Cerebellar nuclear complex (tissue), 1 donor: ENCODE measurements around the gene CXorf66.
"Not testable (repeated sequence)": the region's sequence is repeated elsewhere in the genome, so short reads cannot be mapped to it uniquely, and the experiment has no call there.

ENCODE experiments used
- DNase-seq, 2 experiments: peaks; one replicate each; lab custom pipeline; 2025; lab: John Stamatoyannopoulos, UW

The CXorf66 gene

GRCh38 chrX:139924696-139925095, 40.6 kb downstream of the CXorf66 start:
- no peak for DNase-seq

GRCh38 chrX:139924069-139924695, 41.1 kb downstream of the CXorf66 start:
- no peak for DNase-seq

DNA sequence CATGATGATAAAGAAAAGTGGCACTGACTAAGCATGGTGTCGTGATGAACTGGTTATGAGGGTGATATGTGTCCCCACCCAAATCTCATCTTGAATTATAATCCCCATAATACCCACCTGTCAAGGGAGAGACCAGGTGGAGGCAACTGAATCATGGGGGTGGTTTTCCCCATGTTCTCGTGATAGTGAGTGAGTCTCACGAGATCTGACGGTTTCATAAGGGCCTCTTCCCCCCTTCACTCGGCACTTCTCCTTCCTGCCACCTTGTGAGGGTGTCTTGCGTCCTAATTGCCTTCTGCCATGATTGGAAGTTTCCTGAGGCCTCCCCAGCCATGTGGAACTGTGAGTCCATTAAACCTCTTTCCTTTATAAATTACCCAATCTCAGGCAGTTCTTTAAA, 44.2 kb downstream of the CXorf66 start:
- not testable (repeated sequence) for DNase-seq

- DNase-seq: no peak
Measured at GRCh38 chrX:139920316-139920715, 45.0 kb downstream of the CXorf66 start.

DNA sequence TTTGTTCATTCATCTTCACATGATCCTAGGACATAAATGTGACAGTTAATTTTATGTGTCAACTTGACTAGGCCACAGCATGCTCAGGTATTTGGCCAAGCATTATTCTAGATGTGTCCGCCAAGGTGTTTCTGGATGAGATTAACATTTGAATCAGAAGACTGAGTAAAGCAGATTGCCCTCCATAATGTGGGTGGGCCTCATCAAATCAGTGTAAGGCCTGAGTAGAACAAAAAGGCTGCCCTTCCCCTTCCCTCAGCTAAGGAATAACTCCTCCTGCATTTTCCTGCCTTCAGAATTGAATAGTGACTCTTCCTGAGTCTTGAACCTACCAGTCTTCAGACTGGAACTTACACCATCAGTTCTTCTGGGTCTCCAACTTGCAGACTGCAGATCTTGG, 50.9 kb downstream of the CXorf66 start:
- no peak for DNase-seq

DNA sequence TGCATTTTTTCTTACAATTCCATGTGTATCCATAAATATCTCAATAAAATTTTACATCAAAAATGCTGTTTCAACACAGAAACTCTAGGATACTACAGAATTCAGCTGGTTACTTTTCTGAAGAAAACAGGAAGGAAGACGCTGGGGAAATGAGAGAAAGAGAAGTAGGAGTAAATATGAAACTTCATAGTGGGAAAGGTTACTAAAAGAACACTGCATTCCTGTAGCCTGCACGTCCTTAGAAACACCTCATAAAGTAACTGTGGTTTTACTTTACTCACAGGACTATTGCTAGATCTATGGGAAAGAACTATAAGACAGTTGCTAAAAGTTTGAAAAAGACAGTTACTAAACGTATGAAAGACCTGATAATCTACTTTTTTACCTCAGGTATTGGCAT, 55.6 kb downstream of the CXorf66 start:
- DNase-seq: no peak

DNA sequence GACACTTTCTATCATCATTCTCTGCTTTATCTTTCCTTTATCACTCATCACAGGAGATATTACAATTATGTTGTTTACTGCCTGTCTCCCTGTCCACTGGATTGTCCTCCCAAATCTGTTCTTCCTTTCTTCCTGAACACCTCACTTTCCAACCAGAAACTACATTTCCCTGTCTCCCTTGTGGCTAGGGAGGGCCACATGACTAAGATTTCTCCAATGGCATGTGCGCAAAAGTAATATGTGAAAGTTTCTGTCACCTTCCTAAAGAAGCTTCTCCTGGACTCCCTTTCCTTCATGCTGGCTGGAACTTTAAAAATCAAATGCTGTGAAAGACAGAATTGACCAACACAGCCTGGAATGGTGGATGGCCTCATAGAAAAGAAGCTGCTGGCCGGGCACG, 58.2 kb downstream of the CXorf66 start:
- DNase-seq: peak in 1 of 2 experiments; percentile 1

DNA sequence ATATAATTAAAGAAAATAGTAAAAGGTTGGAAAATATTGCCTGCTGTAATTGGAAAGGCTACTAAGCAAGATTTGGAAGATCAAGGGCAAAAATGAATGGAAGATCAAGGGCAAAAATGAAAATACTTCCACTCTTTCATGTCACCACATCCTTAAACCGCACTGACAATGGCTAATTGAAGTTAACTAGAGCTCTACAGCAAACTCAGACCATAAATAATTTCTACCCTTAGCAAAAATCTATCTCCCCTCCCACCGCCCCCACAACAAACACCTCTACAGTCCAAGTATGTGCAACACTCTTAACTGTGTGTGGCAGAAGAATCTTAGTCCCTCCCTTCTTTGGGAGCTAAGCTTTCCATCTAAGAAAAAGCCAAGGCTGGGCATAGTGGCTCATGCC, 59.6 kb downstream of the CXorf66 start:
- no peak for DNase-seq
